HG03108 (cell line): ENCODE measurements around the gene ERI3.

Experiments used
- ATAC-seq: cut with Tn5 transposase; IDR thresholded peaks from one replicate; pipeline ENCODE4 v1.9.1; 2021; ENCODE audit warnings: moderate library complexity; ENCODE audit not compliant: unreplicated experiment

Gene ERI3

DNA sequence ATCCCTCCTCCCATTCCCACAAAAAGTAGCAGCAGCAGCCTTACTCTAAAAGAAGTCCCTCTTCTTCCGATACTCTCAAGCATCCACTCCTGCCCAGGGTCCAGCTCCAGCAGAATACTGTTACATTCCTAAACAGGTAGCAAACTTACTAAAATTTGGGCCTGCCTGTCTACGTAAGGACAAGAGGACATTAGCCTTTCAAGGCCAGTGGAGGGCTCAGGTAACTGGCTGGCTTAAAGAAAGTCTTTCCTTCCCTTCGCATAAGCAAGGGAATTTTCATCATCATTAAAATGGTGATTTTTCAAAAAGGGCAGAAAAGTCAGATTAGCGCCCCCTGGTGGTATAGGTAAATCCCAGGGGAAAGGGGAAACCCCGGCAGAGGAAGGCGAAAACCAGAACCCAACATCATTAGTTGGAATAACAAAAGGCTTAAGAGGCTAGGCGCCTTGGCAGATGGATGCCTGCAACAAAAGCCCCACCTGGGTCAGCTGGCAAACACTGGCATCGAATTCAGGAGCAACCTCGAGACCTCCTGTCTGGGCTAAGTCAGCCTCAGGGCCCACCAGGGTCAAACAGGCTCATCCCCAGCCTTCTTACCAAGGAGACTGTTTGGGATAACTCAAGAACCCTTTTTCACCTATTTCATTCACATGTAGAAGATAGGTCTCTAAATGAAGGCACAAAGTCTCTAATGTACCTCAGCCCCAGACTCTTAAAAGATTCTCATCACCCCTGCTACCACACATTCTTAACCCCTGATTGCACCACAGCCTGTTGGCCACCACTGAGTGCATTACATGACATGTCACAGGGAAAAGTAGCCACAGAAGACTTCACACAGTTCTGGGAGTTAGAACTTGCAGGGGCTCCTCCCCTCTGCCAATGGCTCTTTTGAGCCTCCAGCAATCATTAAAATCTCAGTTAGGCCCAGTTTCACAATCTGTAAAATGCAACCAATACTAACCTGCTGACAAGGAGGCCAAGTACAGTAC, 36.7 kb downstream of the ERI3 start:
- no peak for ATAC-seq

DNA sequence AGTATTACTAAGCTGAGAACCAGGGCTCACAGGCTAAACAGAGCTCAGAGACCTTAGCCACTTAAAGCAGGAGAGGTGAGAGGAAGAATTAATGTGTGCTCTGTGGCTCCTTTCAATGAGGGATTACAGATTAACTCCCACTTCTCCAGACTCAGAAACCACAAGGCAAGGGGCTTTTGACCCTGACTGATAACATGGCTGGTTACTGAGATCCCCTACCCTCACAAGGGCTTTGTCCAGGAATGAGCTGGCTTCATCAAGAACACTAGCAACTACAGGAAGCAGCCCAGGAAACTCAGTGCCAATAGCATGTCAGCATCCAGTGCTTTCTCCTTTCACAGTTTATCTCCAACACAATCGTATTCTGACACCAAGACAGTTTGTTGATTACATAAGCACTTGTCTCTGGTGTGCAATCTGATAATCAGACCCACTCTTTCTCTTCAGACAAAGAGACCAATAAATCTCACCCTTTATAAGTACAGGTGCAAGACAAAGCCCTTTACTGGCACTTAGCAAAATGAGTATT, 38.8 kb downstream of the ERI3 start:
- no peak for ATAC-seq

DNA sequence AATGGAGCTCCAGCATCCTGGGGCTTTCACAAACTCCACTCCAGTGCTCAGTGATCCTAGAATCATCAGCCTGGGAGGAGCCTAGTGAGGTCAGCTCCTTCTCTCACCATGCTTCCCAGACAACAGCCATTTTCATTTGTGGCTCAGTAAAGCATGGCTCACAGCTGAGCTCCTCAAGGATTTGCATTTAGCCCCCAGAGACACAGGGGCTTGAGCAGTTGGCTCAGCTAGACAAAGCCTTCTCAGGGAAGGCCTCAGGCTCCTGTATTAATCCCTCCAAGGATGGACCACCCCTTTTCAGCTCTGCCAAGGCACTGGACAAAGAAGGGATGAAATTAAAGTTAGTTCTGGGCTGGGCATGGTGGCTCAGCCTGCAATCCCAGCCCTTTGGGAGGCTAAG, 39.5 kb downstream of the ERI3 start:
- ATAC-seq: no peak

DNA sequence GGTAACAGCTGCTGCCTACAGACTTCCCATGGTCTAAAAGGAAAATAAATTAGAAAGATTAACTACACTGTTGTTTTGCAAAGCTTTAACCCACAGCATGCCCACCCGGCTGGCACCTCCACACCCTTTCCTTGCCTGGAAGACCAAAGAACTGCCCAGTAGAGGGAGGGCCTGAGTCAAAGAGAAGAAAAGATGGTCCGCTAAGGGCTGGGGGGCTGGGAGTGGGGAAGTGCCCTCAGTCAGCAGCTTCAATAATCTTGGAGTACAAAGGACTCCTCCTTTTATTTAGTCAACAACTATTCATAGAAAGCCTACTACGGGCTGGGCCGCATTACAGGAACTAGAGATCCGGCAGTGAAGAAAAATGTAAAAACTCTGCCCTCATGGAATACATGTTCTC, 40.6 kb downstream of the ERI3 start:
- ATAC-seq: no peak

DNA sequence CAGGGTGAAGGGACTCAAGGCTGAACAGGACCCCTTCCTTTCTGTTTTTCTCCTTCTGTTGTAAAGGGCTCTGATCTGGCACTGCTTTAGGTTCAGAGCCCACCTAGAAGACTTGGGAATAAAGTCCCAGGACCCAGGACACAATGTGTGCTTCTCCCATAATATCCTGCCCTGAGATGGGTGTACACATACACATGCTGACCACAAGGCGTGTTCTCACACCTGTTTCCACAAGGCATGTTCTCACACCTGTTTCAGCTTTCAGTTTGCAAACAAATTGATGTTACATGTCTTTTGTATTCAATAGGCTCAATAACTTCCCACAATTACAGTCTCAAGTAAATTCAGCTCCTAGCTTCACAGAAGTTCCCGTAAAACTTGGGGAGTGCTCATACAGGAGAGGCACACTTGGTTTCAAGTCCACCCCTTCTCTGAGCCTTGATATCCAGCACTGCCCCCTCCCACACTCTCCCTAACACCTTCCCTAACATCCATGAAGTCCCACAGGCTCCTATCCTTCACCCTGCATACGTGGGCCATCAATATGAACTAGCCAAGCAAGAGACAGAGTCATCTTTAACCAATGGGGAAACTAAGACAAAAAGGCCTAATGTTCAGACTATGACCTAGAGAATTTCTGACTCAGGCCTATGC, 41.7 kb downstream of the ERI3 start:
- no peak for ATAC-seq

DNA sequence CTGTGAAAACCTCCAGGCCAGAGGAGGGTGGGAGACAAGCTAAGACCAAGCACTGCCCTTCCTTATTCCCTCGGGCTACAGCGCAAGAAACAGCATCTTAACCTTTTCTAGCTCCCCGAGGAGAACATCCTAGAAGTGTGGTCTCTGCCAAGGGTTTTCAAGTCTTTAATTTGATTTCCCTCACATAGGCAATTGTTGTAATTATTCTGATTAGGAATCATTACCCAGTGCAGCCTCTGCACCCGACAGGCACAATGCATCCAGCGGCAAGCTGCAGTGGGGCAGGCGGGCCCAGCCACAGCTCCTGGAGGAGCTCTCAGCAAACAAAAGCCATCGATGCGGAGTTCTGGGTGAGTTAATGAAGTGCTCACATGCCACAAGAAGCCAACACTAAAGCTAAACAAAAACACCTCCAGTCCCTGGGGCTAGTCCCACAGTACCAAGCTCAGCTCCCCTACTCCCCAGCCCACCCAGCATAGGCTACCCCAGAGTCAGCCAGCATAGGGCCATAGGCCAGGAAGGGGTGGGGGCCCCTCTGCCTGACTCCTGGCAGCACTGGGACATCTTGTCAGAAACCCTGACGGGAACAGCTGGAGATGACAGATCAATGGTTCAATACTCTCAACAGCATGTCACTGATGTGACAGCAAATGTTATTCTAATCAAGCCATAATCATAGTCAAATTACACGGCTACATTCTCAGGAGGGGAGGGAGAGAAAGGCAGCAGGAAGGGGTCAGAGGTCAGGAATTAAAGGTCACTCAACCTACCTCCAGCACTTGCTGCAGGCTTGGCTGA, 42.5 kb downstream of the ERI3 start:
- ATAC-seq: no peak

DNA sequence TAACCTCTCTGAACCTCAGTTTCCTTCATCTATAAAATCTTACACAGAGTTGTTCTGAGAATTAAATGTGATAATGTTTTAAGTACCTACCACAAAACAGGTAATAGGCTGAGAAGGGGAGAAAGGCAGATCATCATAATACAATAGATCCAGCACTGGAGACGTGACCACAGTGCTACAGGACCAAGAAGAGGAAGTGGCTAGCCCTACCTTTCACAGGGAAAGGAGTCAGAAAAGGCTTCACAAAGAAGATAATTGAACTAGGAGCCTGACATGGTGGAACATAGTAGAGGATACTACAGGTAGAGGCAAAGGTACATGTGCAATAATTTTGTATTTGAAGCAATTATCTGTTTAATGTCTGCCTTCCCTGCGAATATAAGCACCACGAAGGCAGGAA, 45.1 kb downstream of the ERI3 start:
- ATAC-seq: no peak

DNA sequence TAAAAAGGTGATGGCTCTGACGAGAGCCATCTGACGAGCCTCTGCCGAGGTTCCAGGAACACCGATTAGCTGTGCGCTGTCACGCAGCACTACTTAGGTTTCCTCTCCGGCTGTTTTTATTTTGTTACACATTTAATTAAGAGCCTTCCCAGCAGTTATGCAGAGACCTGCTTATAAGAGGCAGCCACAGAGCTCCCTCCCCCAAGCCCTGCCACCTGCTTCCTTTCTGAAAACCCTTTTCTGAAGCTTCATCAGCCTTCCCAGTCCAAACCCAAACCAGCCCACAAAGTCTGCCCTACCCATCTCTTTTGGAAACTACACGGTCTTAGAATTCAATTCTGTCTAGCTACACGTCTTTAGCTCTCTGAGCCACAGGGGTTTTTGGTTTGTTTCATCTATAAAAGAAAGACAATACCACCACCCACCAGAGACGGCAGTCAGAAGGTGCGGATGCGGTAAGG, 49.1 kb downstream of the ERI3 start:
- no peak for ATAC-seq

DNA sequence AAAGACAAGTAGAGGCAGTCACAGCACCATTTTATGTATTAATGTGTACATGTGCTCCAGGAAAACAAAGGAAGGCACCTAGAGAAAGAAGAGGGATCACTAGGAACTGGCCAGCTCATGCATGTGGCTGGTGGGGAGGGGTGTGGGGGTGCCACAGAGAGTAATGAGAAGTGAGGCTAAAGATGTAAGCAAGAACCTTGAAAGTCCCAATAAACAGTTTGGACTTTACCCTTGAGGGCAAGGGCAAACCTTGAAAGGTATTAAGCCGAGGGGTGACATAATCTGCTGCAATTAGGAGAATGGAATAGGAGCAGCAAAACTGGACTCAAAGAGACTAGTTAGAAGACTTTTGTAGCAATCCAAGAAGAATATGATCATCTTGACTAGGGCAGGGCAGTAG, 51.5 kb downstream of the ERI3 start:
- ATAC-seq: no peak

DNA sequence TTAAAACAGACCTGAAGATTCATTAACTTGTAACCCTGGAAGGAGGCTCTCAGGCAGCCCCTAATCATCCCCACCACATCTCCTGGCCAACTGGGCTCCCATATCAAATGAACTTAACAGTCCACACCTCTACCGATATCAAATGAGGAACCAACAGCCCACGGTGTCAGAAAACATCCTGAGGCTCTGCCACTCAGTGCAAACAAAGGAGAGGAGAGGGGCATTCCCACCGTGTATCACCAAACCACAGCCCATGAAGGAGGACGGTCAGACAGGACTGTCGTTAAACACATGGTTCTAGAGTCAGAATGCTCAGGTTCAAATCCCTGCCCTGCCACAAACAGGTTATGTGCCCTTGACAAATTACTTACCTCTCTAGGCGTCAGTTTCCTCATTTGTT, 52.5 kb downstream of the ERI3 start:
- ATAC-seq: no peak

DNA sequence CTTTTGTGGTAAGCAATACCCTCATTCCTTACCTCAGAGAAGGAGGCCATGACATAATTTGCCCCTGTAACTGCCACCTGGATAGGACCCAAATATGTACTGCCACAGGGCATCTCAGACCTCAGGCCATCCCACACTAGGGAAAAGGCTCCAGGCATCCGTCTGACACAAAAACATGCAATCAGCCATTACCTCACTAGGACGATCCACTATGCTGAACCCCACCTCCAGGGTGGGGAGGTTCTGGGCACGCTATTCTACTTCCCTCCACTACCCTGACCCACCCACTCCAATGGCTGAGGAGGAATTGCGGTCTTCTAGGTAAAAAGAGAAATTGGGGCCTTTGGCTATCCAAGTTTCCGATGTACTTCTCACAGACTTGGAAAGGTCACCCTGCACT, 53.6 kb downstream of the ERI3 start:
- ATAC-seq: no peak

DNA sequence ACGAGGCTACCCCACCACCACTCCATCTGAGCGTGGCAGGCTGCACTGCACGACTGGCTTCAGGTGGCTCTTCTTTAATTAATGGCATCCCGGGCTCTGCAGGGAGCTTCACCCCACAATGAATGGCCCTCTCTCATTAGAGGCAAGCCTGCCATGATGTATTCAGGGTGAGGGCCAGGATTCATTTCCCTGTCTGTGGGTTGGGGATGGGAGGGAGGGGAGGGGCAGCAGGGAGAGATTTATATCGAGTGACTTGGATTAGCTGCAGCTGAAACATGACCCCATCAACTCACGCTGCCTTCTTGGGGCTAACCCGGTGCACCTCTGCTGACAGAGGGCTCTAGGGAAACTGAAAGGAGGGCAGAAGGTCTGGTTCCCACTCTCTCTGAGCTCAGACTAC, 54.2 kb downstream of the ERI3 start:
- ATAC-seq: no peak

DNA sequence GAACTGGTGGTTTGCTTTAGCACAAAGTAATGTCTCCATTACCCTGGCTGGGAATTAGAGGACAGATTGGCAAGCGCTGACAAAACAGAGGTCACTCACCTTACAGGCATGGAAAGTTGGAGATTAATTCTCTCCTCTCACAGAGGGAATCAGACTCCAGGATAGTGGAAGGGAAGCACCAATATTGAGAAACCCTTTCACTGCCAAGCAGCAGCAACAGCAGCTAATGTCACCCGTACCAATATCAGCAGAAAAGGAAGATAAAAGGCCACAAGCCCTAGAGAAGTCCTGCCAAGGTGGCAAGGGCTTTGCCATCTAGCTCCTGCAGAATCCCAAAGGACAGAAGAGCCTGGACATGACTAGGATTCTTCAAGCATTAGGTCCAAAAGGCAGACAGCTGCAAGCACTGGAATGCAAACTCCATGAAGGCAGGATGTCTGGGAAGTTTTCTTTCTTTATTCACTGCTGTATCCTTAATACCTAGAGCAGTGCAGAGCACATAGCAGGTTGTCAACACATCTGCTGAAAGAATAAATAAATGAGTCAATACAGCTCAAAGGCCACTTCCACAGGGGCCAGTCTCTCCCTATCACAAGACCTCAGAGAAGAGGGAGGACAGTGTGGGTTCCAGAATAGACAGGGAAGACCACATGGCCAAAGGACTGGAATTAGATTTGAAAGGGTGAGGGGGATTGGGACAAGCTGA, 57.2 kb downstream of the ERI3 start:
- ATAC-seq: no peak

DNA sequence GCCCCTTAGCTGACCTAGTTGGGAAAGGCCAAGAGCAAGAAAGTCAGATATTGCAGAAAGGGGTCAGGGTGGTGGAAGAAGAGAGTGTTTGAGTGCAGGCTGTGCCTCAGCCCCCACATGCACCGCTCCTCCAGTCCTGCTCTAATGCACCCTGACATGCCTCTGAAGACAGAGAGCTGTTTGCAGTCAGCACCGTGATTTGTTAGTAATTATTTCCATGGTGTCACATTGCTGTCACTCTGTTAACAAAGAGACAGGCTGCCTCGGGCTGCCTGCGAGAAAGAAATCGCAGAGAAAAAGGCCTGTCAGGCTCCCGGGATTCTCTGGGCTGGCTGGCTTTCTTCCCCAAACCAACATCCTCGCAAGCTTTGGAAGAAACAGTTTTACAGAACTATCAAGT, 58.3 kb downstream of the ERI3 start:
- no peak for ATAC-seq

DNA sequence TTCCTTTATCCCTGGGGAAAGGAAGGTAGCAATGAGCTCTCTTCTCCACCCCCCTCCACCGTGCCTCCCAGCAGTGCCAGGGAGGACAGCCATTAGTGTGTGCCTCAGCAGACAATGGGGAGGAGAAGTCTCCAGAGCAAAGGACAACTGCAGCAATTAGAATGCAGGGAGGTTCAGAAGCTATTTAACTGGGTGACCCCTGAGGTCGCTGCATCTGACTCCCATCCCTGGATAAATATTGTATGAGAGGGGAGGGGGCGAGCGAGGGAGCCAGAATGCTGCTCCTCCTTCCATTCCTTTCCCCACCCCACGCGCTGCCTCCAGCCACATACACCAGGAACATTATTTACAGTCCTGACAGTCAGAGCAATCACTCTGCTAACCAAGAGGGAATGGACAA, 59.0 kb downstream of the ERI3 start:
- no peak for ATAC-seq

DNA sequence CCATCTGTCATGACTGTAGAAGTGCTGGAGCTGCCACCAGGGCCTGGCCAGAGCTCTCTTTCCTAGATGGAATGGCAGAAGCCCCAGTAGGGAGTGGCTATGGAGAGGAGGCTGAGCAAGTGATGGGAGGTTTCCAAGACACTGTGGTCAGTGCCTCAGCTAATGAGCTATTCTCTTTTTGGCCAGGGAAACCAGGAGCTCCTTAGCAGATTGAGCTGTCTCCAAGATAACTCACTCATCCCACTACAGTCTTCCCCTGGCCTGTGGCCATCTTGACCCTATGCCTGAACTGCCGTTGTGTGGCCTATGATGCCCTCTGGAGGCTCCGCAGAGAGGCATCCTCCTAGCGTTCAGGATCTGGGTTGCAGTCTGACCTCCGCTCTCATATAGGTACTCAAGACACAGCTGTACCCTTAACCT, 60.5 kb downstream of the ERI3 start:
- ATAC-seq: no peak

DNA sequence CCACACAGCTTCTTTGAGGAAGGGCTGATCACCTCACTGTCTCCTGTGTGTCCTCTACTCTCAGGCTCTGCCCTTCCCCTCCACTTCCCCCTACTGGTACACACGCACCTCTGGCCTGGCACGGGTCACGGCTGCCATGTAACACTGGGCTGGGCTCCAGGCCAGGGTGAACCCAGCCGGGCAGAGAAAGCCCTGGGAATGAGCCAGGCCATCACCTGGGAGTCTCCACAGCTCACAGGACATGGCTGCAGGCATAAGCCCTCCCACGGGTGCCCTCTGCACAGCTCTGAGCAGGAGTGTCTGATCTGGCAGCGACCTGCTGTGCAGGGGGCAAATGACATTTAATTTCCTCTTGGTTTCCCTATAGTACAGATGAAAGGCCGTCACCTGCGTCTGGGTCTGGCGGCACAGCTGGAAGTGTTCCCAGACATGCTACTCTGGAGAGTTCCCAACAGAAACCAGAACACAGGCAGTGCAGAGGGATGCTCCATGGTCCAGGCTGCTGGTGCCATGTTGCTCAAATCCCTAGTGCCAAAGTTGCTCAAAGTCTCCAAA, 61.2 kb downstream of the ERI3 start:
- no peak for ATAC-seq

DNA sequence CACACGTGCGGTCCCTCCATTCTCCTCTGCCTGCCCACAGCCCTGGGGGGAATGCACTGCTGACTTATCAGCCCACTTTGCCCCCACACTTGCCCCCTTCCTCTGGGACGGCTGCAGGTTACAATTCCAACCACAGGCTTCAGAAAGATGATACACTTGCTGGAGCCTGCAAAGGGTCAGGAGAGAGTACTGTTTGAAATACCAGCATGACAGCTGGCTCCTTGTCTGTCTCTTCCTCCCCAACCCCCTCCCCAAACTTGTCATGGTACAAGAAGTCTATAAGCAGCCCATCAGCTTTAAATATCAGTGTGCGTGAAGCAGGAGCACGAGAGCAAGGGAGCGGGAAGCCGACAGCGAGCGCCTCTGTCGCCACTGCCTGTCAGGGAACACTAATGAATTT, 62.4 kb downstream of the ERI3 start:
- ATAC-seq: no peak

DNA sequence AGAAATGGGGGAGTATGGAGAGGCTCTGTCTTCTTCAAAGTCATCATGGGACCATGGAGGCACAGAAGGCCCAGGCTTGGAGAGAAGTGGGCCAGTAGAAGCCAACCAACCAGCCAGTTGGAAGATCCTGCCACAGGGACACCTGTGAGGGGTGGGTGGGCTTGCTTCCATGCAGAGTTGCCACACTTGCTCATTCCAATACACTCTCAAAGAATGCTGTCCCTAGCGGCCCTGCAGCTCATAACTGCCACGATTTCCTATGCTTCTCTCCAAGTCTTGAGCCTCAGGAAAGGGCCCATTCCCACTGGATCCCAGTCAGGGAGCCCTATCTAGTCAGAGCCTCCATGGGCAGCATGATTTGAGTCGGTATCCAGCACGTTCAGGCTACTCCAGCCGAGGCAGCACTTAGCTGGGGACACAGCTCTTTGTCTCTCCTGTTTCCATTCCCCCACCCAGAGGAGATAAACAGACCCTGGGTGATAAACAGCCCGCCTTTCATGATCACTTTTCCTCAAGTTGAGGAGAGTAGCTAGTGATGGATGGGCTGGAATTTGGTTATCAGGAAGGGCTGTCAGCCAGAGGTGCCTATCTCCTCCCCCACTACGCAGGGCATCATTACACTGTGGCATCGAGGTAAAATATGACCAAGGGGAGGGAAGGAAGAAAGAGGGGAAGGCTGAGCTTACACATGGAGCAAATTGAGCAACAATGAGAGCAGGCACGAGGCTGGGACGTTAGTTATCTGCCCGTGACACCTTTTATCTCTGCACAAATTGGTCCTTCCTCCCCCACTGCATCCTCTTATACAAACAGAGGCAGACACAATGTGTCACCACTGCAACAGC, 64.6 kb downstream of the ERI3 start:
- ATAC-seq: no peak
